ENCODE measurements around the gene PKDREJ. TPM values are rescaled to one million over a fixed set of nuclear protein-coding genes. Genes with fewer than 3 reads are reported as not detected.

PKDREJ gene
- total RNA-seq, 1 experiment from 2014 or later: 0.04 TPM

DNA sequence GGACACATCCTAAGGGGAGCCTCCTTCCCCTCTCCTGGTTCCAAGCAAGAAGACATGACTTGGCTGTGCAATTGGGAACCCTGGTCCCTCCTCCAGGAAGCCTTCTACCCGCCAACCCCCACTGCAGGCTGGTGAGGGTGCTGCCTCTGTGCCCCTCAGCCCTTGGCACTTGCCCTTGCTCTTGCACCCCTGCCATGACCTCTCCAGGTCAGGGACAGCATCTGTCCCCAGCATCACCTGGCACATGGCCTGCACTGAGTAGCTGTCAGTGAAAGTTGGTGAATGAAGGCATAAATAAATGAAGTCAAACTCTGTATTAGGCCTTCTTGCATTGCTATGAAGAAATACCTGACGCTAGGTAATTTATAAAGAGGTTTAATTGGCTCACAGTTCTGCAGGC lies 31.6 kb upstream of the PKDREJ start:
- H2BK5ac ChIP-seq (ENCODE audit: insufficient read length, low read length): no peak overlapping the region
- H3T11ph ChIP-seq (ENCODE audit: low read length): no peak overlapping the region
- H4K20me1 ChIP-seq (ENCODE audit: control insufficient read depth, insufficient read depth, insufficient read length): no peaks in the 10 kb centered on the region
- Mint-ChIP-seq H3K27ac (no peak overlapping the region; a peak in 1 of 7 replicates), H3K4me1 (peaks cover 23% of the 10 kb centered on the region in 2 experiments), H3K9me3 (no peaks in the 10 kb centered on the region), H3K36me3 (ENCODE audit: insufficient read depth in 1 of 3, low read depth in 3 of 3) (peaks cover 10 to 30% (median 29%) of the 10 kb centered on the region in 3 experiments; a peak in 6 of 7 replicates), H3K4me3 (peak overlapping the region in 1 of 2 experiments; percentile 67; a peak in 1 of 5 replicates), H3K27me3 (ENCODE audit: low read depth) (no peaks in the 10 kb centered on the region; the same call in 1 of the 2 replicates)
- H3K23me2 ChIP-seq (ENCODE audit: insufficient read length, low read depth, low read length, poor library complexity, severe bottlenecking): peaks cover 9% of the 10 kb centered on the region
- H4K5ac ChIP-seq (ENCODE audit: insufficient read length, low read depth, low read length): no peak overlapping the region
- no peak overlapping the region for H2BK12ac ChIP-seq (ENCODE audit: insufficient read length, low read depth, low read length)
- H3K79me1 ChIP-seq (ENCODE audit: insufficient read depth, low read depth, low read length, poor library complexity, severe bottlenecking): no peaks in the 10 kb centered on the region
- H3K79me2 ChIP-seq (ENCODE audit: insufficient read depth, low read length): no peaks in the 10 kb centered on the region; the same call in 1 of the 2 replicates
- WGBS (ENCODE audit: extremely low coverage, insufficient read length, low lambda C conversion rate): no CpG with 5 or more reads among the region's 2 CpGs
- no peak overlapping the region for H2AFZ ChIP-seq (ENCODE audit: low read length)
- no peak overlapping the region for H3K23ac ChIP-seq (ENCODE audit: insufficient read length, low read depth, low read length)
- H3K9ac ChIP-seq (ENCODE audit: extremely low read depth, insufficient read length, low read length): no peak overlapping the region
- no peak overlapping the region for H2AK5ac ChIP-seq (ENCODE audit: insufficient read length, low read length)
- H3K18ac ChIP-seq (ENCODE audit: insufficient read length, low read depth, low read length): no peak overlapping the region
- H3K9me3 ChIP-seq (ENCODE audit: control insufficient read depth, low read depth, low read length): no peaks in the 10 kb centered on the region
- H2BK20ac ChIP-seq (ENCODE audit: low read depth, low read length, poor library complexity, severe bottlenecking): no peak overlapping the region
- TF ChIP-seq, protein P1, sequence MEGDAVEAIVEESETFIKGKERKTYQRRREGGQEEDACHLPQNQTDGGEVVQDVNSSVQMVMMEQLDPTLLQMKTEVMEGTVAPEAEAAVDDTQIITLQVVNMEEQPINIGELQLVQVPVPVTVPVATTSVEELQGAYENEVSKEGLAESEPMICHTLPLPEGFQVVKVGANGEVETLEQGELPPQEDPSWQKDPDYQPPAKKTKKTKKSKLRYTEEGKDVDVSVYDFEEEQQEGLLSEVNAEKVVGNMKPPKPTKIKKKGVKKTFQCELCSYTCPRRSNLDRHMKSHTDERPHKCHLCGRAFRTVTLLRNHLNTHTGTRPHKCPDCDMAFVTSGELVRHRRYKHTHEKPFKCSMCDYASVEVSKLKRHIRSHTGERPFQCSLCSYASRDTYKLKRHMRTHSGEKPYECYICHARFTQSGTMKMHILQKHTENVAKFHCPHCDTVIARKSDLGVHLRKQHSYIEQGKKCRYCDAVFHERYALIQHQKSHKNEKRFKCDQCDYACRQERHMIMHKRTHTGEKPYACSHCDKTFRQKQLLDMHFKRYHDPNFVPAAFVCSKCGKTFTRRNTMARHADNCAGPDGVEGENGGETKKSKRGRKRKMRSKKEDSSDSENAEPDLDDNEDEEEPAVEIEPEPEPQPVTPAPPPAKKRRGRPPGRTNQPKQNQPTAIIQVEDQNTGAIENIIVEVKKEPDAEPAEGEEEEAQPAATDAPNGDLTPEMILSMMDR (conservative IDR thresholded peaks at IDR 0.05): no peak
- no peak overlapping the region for H3K56ac ChIP-seq (ENCODE audit: insufficient read length, low read depth, low read length)
- no peak overlapping the region for H4K91ac ChIP-seq (ENCODE audit: insufficient read length, low read depth, low read length)
- H3K14ac ChIP-seq (ENCODE audit: insufficient read depth, low read length): no peak overlapping the region
- no peaks in the 10 kb centered on the region for H3K27me3 ChIP-seq (ENCODE audit: insufficient read depth, low read length)
- no peak overlapping the region for H3K27ac ChIP-seq (ENCODE audit: insufficient read length, low read depth, low read length)
- H3K4ac ChIP-seq (ENCODE audit: low read depth, low read length): no peak overlapping the region
- no peak overlapping the region for H3K4me2 ChIP-seq (ENCODE audit: insufficient read depth, insufficient read length, low read length)
- no peak overlapping the region for H2BK15ac ChIP-seq (ENCODE audit: low read depth, low read length)
- H4K8ac ChIP-seq (replicated peaks; ENCODE audit: insufficient read length, low read depth, low read length): no peak overlapping the region
- no peak for DNase-seq
- no peaks in the 10 kb centered on the region for H3K4me1 ChIP-seq (ENCODE audit: insufficient read depth, low read length)
- no peak overlapping the region for H2BK120ac ChIP-seq (ENCODE audit: low read depth, low read length, poor library complexity, severe bottlenecking)

Measured in H9 (cell line).